ENCODE measurements around the gene RGCC.
"Not testable (repeated sequence)": the region's sequence is repeated elsewhere in the genome, so short reads cannot be mapped to it uniquely, and the experiment has no call there.

RGCC gene, protein sequence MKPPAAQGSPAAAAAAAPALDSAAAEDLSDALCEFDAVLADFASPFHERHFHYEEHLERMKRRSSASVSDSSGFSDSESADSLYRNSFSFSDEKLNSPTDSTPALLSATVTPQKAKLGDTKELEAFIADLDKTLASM

GRCh38 chr13:41456768-41457588, at the start of gene RGCC:
TSS of gene RGCC (plus strand) at chr13:41457550. CDS start at chr13:41457708, 158 bp downstream.
- peaks cover 18% of the 10 kb centered on the region for H3K27me3 Mint-ChIP-seq
- peak; percentile 95 for DNase-seq
- H3K4me1 Mint-ChIP-seq (ENCODE audit: low read depth) = peaks cover 48% of the 10 kb centered on the region
- H3K36me3 Mint-ChIP-seq (ENCODE audit: low read depth) = peaks cover 31% of the 10 kb centered on the region
- peak within 1 kb of the TSS; percentile 95 for H3K27ac Mint-ChIP-seq
- H3K9me3 Mint-ChIP-seq = peaks cover 3% of the 10 kb centered on the region
- peak within 1 kb of the TSS; percentile 79 for H3K4me3 Mint-ChIP-seq

GRCh38 chr13:41408121-41408520, 49.2 kb upstream of the RGCC start:
- Mint-ChIP-seq H3K27ac (no peak overlapping the region), H3K9me3 (no peaks in the 10 kb centered on the region), H3K4me1 (ENCODE audit: low read depth) (peaks cover 1% of the 10 kb centered on the region), H3K27me3 (no peaks in the 10 kb centered on the region), H3K36me3 (ENCODE audit: low read depth) (no peaks in the 10 kb centered on the region), H3K4me3 (no peak overlapping the region)
- DNase-seq = no peak

- DNase-seq = no peak
These were observed 48.6 kb upstream of the RGCC start for GRCh38 chr13:41408746-41409145.

DNA sequence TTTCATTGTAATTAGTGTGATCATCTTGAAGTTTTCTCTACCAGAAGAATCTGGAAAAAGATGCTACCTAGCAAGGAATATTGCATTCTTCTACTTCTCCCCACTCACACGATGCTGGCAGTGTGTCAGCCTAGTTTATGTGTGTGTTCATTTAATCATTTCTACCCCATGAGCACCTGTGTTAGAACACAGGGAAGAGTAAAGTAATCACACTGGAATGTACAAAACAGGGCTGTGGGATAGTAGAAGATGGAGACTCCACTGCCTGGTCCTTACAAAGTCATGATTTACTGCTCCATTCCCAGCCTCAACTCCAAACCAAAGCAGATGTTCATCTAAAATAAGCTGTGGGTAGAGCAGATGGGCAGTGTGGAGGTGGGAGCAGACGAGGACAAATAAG, 47.7 kb upstream of the RGCC start:
- no peak overlapping the region for H3K4me3 Mint-ChIP-seq
- no peak overlapping the region for H3K27ac Mint-ChIP-seq
- no peaks in the 10 kb centered on the region for H3K27me3 Mint-ChIP-seq
- no peak for DNase-seq
- H3K9me3 Mint-ChIP-seq = no peaks in the 10 kb centered on the region
- H3K36me3 Mint-ChIP-seq (ENCODE audit: low read depth) = no peaks in the 10 kb centered on the region
- peaks cover 1% of the 10 kb centered on the region for H3K4me1 Mint-ChIP-seq (ENCODE audit: low read depth)

More at GRCh38 chr13:41408746-41409145, 48.6 kb upstream of the RGCC start:
- Mint-ChIP-seq H3K4me3 (no peak overlapping the region), H3K27me3 (no peaks in the 10 kb centered on the region), H3K27ac (no peak overlapping the region), H3K4me1 (ENCODE audit: low read depth) (peaks cover 1% of the 10 kb centered on the region), H3K9me3 (no peaks in the 10 kb centered on the region), H3K36me3 (ENCODE audit: low read depth) (no peaks in the 10 kb centered on the region)

DNA sequence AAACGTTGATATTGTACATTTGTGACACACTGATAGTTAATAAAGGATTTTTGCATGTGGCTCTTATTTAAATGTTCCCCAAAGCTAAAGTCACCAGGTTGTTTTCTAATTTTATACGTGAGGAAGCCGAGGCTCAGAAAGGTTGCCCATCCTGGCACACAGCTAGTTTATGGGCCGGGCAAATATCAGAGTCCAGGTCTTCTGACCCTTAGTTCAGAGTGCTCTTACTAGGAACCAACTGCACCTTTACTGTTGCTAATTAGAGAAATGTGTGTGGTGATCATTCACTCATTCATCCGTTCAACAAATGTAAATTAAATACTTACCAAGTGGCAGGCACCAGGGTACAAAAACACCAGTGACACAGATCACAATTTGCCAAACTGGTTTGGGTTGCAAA, 46.3 kb upstream of the RGCC start:
- Mint-ChIP-seq H3K27me3 (no peaks in the 10 kb centered on the region), H3K27ac (no peak overlapping the region), H3K36me3 (ENCODE audit: low read depth) (no peaks in the 10 kb centered on the region), H3K4me3 (no peak overlapping the region), H3K4me1 (ENCODE audit: low read depth) (peaks cover 1% of the 10 kb centered on the region), H3K9me3 (no peaks in the 10 kb centered on the region)
- DNase-seq = no peak

- H3K27ac Mint-ChIP-seq = no peak overlapping the region
- H3K4me1 Mint-ChIP-seq (ENCODE audit: low read depth) = peaks cover 1% of the 10 kb centered on the region
- H3K4me3 Mint-ChIP-seq = no peak overlapping the region
- DNase-seq = no peak
- H3K9me3 Mint-ChIP-seq = no peaks in the 10 kb centered on the region
- H3K27me3 Mint-ChIP-seq = no peaks in the 10 kb centered on the region
- no peaks in the 10 kb centered on the region for H3K36me3 Mint-ChIP-seq (ENCODE audit: low read depth)
These were observed 45.8 kb upstream of the RGCC start for GRCh38 chr13:41411522-41411921.

GRCh38 chr13:41413872-41414271, 43.5 kb upstream of the RGCC start:
- no peaks in the 10 kb centered on the region for H3K27me3 Mint-ChIP-seq
- peaks cover 1% of the 10 kb centered on the region for H3K4me1 Mint-ChIP-seq (ENCODE audit: low read depth)
- no peaks in the 10 kb centered on the region for H3K9me3 Mint-ChIP-seq
- DNase-seq = no peak
- H3K27ac Mint-ChIP-seq = no peak overlapping the region
- H3K4me3 Mint-ChIP-seq = no peak overlapping the region
- no peaks in the 10 kb centered on the region for H3K36me3 Mint-ChIP-seq (ENCODE audit: low read depth)

- no peaks in the 10 kb centered on the region for H3K9me3 Mint-ChIP-seq
- no peak overlapping the region for H3K4me3 Mint-ChIP-seq
These were observed 41.1 kb upstream of the RGCC start for GRCh38 chr13:41416276-41416675.

DNA sequence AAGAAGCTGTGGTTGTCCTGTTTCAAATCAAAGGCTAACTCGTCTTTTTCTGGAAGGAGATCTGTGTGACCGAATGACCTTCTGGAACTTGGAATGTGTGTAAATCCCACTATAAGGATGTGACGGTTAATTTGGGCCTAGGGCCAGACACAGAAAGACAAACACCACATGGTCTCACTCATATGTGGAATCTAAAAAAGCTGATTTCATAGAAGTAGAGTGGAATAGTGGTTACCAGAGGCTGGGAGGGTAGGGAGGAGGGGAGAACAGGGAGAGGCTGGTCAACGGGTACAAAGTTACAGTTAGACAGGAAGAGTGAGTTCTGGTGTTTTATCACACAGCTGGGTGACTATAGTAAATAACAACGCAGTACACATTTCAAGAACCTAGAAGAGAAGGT, 39.3 kb upstream of the RGCC start:
- Mint-ChIP-seq H3K4me1 (ENCODE audit: low read depth) (no peaks in the 10 kb centered on the region), H3K9me3 (no peaks in the 10 kb centered on the region), H3K27me3 (no peaks in the 10 kb centered on the region), H3K27ac (no peak overlapping the region), H3K36me3 (ENCODE audit: low read depth) (no peaks in the 10 kb centered on the region), H3K4me3 (no peak overlapping the region)
- no peak for DNase-seq

More at GRCh38 chr13:41416276-41416675, 41.1 kb upstream of the RGCC start:
- Mint-ChIP-seq H3K27me3 (no peaks in the 10 kb centered on the region), H3K4me1 (ENCODE audit: low read depth) (peaks cover 1% of the 10 kb centered on the region), H3K27ac (no peak overlapping the region), H3K36me3 (ENCODE audit: low read depth) (no peaks in the 10 kb centered on the region)
- DNase-seq = no peak

DNA sequence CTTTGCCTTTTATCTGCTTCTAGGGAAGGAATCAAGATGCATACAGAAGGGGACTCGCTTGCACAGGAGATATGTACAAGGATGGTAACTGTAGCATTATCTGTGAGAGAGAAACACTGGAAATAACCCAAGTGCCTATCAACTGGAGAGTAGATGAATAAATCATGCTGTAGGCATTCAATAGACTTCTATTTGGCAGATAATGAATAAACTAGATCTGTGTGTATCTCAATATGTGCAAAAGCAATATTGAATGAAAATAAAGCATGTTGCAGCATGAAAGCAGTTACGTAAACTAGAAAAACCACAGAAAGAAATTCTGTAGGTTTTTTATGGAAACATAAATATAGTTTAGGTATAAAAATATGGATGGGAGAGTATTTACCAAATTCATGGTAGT, 38.6 kb upstream of the RGCC start:
- H3K9me3 Mint-ChIP-seq = no peaks in the 10 kb centered on the region
- H3K4me3 Mint-ChIP-seq = no peak overlapping the region
- no peak overlapping the region for H3K27ac Mint-ChIP-seq
- no peak for DNase-seq
- no peaks in the 10 kb centered on the region for H3K4me1 Mint-ChIP-seq (ENCODE audit: low read depth)
- no peaks in the 10 kb centered on the region for H3K36me3 Mint-ChIP-seq (ENCODE audit: low read depth)
- H3K27me3 Mint-ChIP-seq = no peaks in the 10 kb centered on the region

GRCh38 chr13:41419206-41419605, 38.1 kb upstream of the RGCC start:
- Mint-ChIP-seq H3K4me3 (no peak overlapping the region), H3K9me3 (no peaks in the 10 kb centered on the region), H3K27ac (no peak overlapping the region), H3K36me3 (ENCODE audit: low read depth) (no peaks in the 10 kb centered on the region), H3K27me3 (no peaks in the 10 kb centered on the region), H3K4me1 (ENCODE audit: low read depth) (no peaks in the 10 kb centered on the region)
- no peak for DNase-seq

GRCh38 chr13:41420146-41420545, 37.2 kb upstream of the RGCC start:
- H3K9me3 Mint-ChIP-seq = no peaks in the 10 kb centered on the region
- H3K27me3 Mint-ChIP-seq = no peaks in the 10 kb centered on the region
- H3K4me3 Mint-ChIP-seq = no peak overlapping the region
- no peak for DNase-seq
- H3K36me3 Mint-ChIP-seq (ENCODE audit: low read depth) = no peaks in the 10 kb centered on the region
- no peak overlapping the region for H3K27ac Mint-ChIP-seq
- no peaks in the 10 kb centered on the region for H3K4me1 Mint-ChIP-seq (ENCODE audit: low read depth)

DNA sequence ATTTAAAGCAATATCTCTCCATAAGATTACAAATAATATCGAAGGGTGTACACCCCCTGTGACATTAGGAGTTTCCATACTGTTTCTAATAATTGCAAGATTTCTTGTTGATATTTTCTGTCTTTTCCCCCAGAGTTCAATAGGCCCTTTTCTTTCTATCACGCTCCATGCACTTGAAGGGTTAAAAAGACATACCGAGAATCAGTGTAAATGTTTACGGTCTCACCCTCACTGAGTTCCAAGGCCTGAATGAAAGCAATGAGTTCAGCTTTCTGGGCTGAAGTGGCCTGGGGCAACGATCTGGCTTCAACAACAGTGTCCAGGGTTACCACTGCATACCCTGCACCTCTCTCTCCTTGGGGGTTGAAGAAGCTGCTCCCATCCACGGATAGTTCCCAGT, 36.0 kb upstream of the RGCC start:
- not testable (repeated sequence) for H3K27me3 Mint-ChIP-seq; H3K4me3 Mint-ChIP-seq; DNase-seq; H3K4me1 Mint-ChIP-seq (ENCODE audit: low read depth); H3K36me3 Mint-ChIP-seq (ENCODE audit: low read depth); H3K9me3 Mint-ChIP-seq; H3K27ac Mint-ChIP-seq

- not testable (repeated sequence) for H3K4me3 Mint-ChIP-seq
These were observed 35.4 kb upstream of the RGCC start for GRCh38 chr13:41421983-41422382.

GRCh38 chr13:41423259-41423658, 34.1 kb upstream of the RGCC start:
- not testable (repeated sequence) for DNase-seq

More at GRCh38 chr13:41421983-41422382, 35.4 kb upstream of the RGCC start:
- not testable (repeated sequence) for H3K27ac Mint-ChIP-seq; DNase-seq; H3K4me1 Mint-ChIP-seq (ENCODE audit: low read depth); H3K27me3 Mint-ChIP-seq; H3K36me3 Mint-ChIP-seq (ENCODE audit: low read depth); H3K9me3 Mint-ChIP-seq

More at GRCh38 chr13:41423259-41423658, 34.1 kb upstream of the RGCC start:
- H3K9me3 Mint-ChIP-seq; H3K36me3 Mint-ChIP-seq (ENCODE audit: low read depth); H3K27me3 Mint-ChIP-seq; H3K27ac Mint-ChIP-seq; H3K4me1 Mint-ChIP-seq (ENCODE audit: low read depth); H3K4me3 Mint-ChIP-seq: not testable (repeated sequence)

All from activated T-cell treated with anti-CD3 and anti-CD28 coated beads, Interleukin-2, amount 50 U/mL, for 24 hours (primary cell).